ENCODE data around the gene UTF1.

UTF1 gene

GRCh38 chr10:133186416-133187090 is 43.5 kb upstream of the UTF1 start:
- Histone ChIP-seq H4K20me1 (ENCODE audit: insufficient read depth) (no peaks in the 10 kb centered on the region), H3K9ac (no peak overlapping the region), H3K4me2 (no peak overlapping the region), H3K27ac (no peak overlapping the region), H3K4me1 (ENCODE audit: low read depth, poor library complexity, severe bottlenecking) (no peaks in the 10 kb centered on the region), H3K79me2 (ENCODE audit: insufficient read depth, low read depth) (no peaks in the 10 kb centered on the region), H2AFZ (ENCODE audit: low read depth) (no peak overlapping the region), H3K27me3 (ENCODE audit: insufficient read depth, low read depth) (peaks cover 8% of the 10 kb centered on the region; the same call in 1 of the 2 replicates), H3K36me3 (ENCODE audit: insufficient read depth) (no peaks in the 10 kb centered on the region), H3K4me3 (IDR thresholded peaks at IDR 0.05; ENCODE audit: insufficient read depth, low read depth, low read length) (no peak overlapping the region)
- TF ChIP-seq CTCF (conservative IDR thresholded peaks at IDR 0.05; ENCODE audit: low read depth, low read length), result no peak

GRCh38 chr10:133187091-133187905 is 42.7 kb upstream of the UTF1 start:
- Histone ChIP-seq H2AFZ (ENCODE audit: low read depth) (no peak overlapping the region), H3K9ac (no peak overlapping the region), H3K4me2 (no peak overlapping the region), H3K36me3 (ENCODE audit: insufficient read depth) (no peaks in the 10 kb centered on the region), H3K4me1 (ENCODE audit: low read depth, poor library complexity, severe bottlenecking) (no peaks in the 10 kb centered on the region), H4K20me1 (ENCODE audit: insufficient read depth) (no peaks in the 10 kb centered on the region), H3K79me2 (ENCODE audit: insufficient read depth, low read depth) (no peaks in the 10 kb centered on the region), H3K27ac (no peak overlapping the region), H3K27me3 (ENCODE audit: insufficient read depth, low read depth) (peaks cover 8% of the 10 kb centered on the region; the same call in 1 of the 2 replicates), H3K4me3 (IDR thresholded peaks at IDR 0.05; ENCODE audit: insufficient read depth, low read depth, low read length) (no peak overlapping the region)
- TF ChIP-seq CTCF (conservative IDR thresholded peaks at IDR 0.05; ENCODE audit: low read depth, low read length), result no peak

GRCh38 chr10:133187906-133188681 is 41.9 kb upstream of the UTF1 start:
- no peak overlapping the region for H2AFZ ChIP-seq (ENCODE audit: low read depth)
- H4K20me1 ChIP-seq (ENCODE audit: insufficient read depth), result no peaks in the 10 kb centered on the region
- no peak overlapping the region for H3K4me2 ChIP-seq
- H3K4me1 ChIP-seq (ENCODE audit: low read depth, poor library complexity, severe bottlenecking), result no peaks in the 10 kb centered on the region
- H3K27me3 ChIP-seq (ENCODE audit: insufficient read depth, low read depth), result peaks cover 8% of the 10 kb centered on the region; the same call in 1 of the 2 replicates
- H3K9ac ChIP-seq, result no peak overlapping the region
- TF ChIP-seq CTCF (conservative IDR thresholded peaks at IDR 0.05; ENCODE audit: low read depth, low read length), result no peak
- H3K36me3 ChIP-seq (ENCODE audit: insufficient read depth), result no peaks in the 10 kb centered on the region
- H3K4me3 ChIP-seq (IDR thresholded peaks at IDR 0.05; ENCODE audit: insufficient read depth, low read depth, low read length), result no peak overlapping the region
- H3K79me2 ChIP-seq (ENCODE audit: insufficient read depth, low read depth), result no peaks in the 10 kb centered on the region
- H3K27ac ChIP-seq, result no peak overlapping the region

GRCh38 chr10:133189256-133189655 is 40.8 kb upstream of the UTF1 start:
- no peak overlapping the region for H3K9ac ChIP-seq
- H3K79me2 ChIP-seq (ENCODE audit: insufficient read depth, low read depth), result no peaks in the 10 kb centered on the region
- H3K27ac ChIP-seq, result no peak overlapping the region
- H4K20me1 ChIP-seq (ENCODE audit: insufficient read depth), result no peaks in the 10 kb centered on the region
- H2AFZ ChIP-seq (ENCODE audit: low read depth), result no peak overlapping the region
- no peaks in the 10 kb centered on the region for H3K36me3 ChIP-seq (ENCODE audit: insufficient read depth)
- H3K4me3 ChIP-seq (IDR thresholded peaks at IDR 0.05; ENCODE audit: insufficient read depth, low read depth, low read length), result no peak overlapping the region
- H3K4me1 ChIP-seq (ENCODE audit: low read depth, poor library complexity, severe bottlenecking), result no peaks in the 10 kb centered on the region
- TF ChIP-seq CTCF (conservative IDR thresholded peaks at IDR 0.05; ENCODE audit: low read depth, low read length), result no peak
- H3K4me2 ChIP-seq, result no peak overlapping the region
- H3K27me3 ChIP-seq (ENCODE audit: insufficient read depth, low read depth), result peaks cover 19% of the 10 kb centered on the region; the same call in 1 of the 2 replicates

Measured in KMS-11 (cell line).